Brain microvascular endothelial cell (primary cell): ENCODE data around the gene COPZ2.
A peak's percentile ranks its signal among the peaks of the same experiment; 100 is the strongest.
"Not testable (repeated sequence)": the region's sequence is repeated elsewhere in the genome, so short reads cannot be mapped to it uniquely, and the experiment has no call there.

ENCODE experiments used
- DNase-seq: peaks from one replicate; pipeline ENCODE4 v3.0.0-alpha.2; 2020
- H3K27ac ChIP-seq: fragments of 250-450 bp; sonication (Bioruptor Pico); 2 replicates; pipeline ENCODE4 v1.5.1; 2020; ENCODE audit warnings: mild to moderate bottlenecking, moderate library complexity
- H3K27me3 ChIP-seq: fragments of 250-450 bp; sonication (Bioruptor Pico); replicated peaks from 2 replicates; pipeline ENCODE4 v1.5.1; 2020; ENCODE audit warnings: mild to moderate bottlenecking
- H3K36me3 ChIP-seq: fragments of 250-450 bp; sonication (Bioruptor Pico); replicated peaks from 2 replicates; pipeline ENCODE4 v1.5.1; 2020; ENCODE audit warnings: mild to moderate bottlenecking
- H3K4me3 ChIP-seq: 2 replicates; pipeline ENCODE4 v1.5.1; 2011; ENCODE audit warnings: low read depth, mild to moderate bottlenecking, control low read depth, low read length, moderate library complexity
- in situ Hi-C: cut with HindIII; loops from 2 replicates; pipeline ENCODE4 v1.10.0; 2017; ENCODE audit warnings: low sequenced_read_pairs, low pct_ligation_motif_present
- TF ChIP-seq, protein P1 (sequence below): IDR thresholded peaks from 2 replicates; pipeline ENCODE4 v1.5.1; 2011; ENCODE audit warnings: low read depth, mild to moderate bottlenecking, moderate library complexity, low read length, control low read depth, inconsistent platforms; ENCODE audit errors: missing control alignments

The COPZ2 gene

DNA sequence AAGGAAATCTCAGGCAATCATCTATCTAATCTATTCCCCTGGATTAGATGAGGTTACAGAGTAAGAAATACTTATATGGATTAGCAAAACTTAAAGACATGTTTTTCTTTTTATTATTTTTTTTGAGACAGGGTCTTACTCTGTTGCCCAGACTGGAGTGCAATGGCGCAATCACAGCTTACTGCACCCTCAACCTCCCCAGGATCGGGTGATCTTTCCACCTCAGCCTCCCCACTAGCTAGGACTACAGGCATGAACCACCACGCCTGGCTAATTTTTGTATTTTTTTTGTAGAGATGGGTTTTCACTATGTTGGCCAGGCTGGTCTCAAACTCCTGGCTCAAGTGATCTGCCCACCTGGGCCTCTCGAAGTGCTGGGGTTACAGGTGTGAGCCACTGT, 7.3 kb upstream of the COPZ2 start:
- TF ChIP-seq, protein P1, sequence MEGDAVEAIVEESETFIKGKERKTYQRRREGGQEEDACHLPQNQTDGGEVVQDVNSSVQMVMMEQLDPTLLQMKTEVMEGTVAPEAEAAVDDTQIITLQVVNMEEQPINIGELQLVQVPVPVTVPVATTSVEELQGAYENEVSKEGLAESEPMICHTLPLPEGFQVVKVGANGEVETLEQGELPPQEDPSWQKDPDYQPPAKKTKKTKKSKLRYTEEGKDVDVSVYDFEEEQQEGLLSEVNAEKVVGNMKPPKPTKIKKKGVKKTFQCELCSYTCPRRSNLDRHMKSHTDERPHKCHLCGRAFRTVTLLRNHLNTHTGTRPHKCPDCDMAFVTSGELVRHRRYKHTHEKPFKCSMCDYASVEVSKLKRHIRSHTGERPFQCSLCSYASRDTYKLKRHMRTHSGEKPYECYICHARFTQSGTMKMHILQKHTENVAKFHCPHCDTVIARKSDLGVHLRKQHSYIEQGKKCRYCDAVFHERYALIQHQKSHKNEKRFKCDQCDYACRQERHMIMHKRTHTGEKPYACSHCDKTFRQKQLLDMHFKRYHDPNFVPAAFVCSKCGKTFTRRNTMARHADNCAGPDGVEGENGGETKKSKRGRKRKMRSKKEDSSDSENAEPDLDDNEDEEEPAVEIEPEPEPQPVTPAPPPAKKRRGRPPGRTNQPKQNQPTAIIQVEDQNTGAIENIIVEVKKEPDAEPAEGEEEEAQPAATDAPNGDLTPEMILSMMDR, result no peak
- Histone ChIP-seq H3K27ac (no peak overlapping the region), H3K36me3 (no peaks in the 10 kb centered on the region), H3K27me3 (no peaks in the 10 kb centered on the region), H3K4me3 (no peak overlapping the region)
- in situ Hi-C loops, result no loop called here
- no peak for DNase-seq

DNA sequence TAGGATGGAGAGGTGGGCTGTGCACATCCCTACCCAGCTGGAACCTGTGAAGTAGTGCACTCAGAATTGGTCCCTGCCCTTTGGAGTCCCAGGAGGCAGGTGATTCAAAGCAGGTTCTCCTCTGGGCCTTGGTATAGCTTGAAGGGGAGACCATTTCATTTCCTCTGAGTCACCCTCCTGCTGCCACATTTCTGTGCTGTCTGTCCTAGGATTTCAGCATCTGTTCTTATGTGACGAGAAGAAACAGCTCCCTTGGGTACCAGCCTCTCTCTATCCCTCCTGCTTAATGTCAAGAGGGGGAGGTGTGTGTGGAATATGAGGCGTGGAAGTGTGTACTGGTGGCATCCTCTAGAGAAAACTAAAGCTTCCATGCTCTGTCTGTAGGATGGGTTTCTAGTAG, 5.6 kb upstream of the COPZ2 start:
- Histone ChIP-seq H3K4me3 (no peak overlapping the region), H3K27me3 (no peaks in the 10 kb centered on the region), H3K27ac (no peak overlapping the region), H3K36me3 (no peaks in the 10 kb centered on the region)
- no peak for DNase-seq
- TF ChIP-seq, protein P1, result no peak
- in situ Hi-C loops, result no loop called here

DNA sequence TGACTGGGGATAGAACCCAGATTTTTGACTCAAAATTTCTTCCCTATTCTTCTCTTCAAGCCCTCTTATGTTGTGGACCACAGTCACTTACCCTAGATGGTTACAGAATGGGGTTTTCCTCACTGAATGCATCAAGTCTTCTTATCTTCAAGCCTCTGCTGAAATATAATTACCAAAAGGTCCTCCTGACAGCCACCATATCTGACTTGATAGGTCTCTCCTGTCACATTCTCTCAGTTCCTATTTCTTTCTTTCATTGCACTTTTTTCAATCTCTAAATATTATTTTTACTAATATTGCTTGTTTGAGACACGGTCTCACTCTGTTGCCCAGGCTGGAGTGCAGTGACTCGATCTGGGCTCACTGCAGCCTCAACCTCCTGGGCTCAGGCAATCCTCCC, 1.1 kb upstream of the COPZ2 start:
- in situ Hi-C loops, result no loop called here
- TF ChIP-seq, protein P1, result no peak
- H3K36me3 ChIP-seq, result no peaks in the 10 kb centered on the region
- no peak for DNase-seq
- no peak overlapping the region for H3K27ac ChIP-seq
- no peak overlapping the region for H3K4me3 ChIP-seq
- H3K27me3 ChIP-seq, result no peaks in the 10 kb centered on the region

DNA sequence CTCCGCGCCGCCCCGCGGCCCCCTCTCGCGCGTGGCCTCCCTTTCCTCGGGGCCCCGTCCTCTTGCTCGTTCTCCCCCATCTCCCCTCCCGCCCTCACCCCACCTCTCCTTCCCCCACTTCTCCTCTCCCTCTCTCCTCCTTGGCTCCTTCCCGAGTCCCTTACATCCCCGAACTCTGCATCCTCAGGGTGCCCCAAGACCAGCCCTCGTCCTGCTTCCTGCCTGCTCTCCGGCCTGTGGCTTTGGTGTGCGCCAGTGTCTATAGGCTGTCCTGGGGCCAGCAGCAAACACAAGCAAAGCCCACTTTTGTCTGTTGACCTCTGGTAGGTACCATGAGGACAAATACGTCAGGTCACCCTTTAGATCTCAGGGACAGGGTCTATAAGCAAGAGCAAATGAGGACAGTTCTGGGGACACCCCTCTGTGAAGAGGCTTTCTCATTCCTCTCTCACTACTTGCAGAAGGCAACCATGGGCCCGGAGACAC, 284 bp upstream of the COPZ2 start:
- Histone ChIP-seq H3K27ac (no peak overlapping the region), H3K36me3 (no peaks in the 10 kb centered on the region), H3K27me3 (no peaks in the 10 kb centered on the region), H3K4me3 (peak overlapping the region; percentile 74)
- DNase-seq, result no peak
- in situ Hi-C loops, result no loop called here
- TF ChIP-seq, protein P1, result no peak

DNA sequence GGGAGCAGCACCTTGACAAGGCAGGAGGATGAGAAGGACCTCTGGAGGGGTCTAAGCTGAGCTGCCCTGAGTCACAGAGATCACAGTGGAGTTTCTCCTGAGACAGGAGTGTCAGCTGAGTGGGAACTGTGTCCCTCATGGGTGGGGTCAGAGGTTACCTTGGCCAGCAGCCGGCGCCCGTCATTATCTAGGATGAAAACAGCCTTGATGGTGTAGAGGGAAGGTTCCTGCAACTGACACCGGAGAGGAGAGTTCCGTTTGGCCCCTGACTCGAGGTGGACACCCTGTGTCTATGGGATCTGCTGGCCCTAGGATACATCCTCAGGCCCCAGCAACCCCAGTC, 933 bp downstream of the COPZ2 start:
- Histone ChIP-seq H3K4me3 (peak overlapping the region; percentile 74), H3K27ac (no peak overlapping the region), H3K36me3 (no peaks in the 10 kb centered on the region), H3K27me3 (no peaks in the 10 kb centered on the region)
- DNase-seq, result no peak
- TF ChIP-seq, protein P1, result no peak
- in situ Hi-C loops, result no loop called here

DNA sequence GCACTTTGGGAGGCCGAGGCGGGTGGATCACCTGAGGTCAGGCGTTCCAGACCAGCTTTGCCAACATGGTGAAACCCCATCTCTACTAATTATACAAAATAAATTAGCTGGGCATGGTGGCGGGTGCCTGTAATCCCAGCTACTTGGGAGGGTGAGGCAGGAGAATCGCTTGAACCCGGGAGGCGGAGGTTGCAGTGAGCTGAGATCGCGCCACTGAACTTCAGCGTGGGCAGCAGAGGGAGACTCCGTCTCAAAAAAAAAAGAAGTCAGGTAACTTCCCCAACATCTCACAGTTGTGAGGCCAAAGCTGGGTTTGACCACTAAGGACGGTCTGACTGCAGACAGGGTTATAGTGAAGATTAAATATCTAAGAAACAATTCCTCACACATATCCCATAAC, 2.9 kb downstream of the COPZ2 start:
- DNase-seq, in situ Hi-C loops, H3K4me3 ChIP-seq, H3K36me3 ChIP-seq, H3K27me3 ChIP-seq, H3K27ac ChIP-seq: not testable (repeated sequence)
